Hematopoietic multipotent progenitor cell (in vitro differentiated cells): Measurements from ENCODE around the gene TMEM182. TPM values are rescaled to one million over a fixed set of nuclear protein-coding genes. Genes with fewer than 3 reads are reported as not detected.
A peak's percentile ranks its signal among the peaks of the same experiment; 100 is the strongest.

Experiments used
- DNase-seq, 3 donors: peaks; one replicate each; pipeline ENCODE4 v3.0.0-alpha.2; 2011 to 2015; ENCODE audit warnings: low read depth in 2 of 3, low spot score in 2 of 3
- total RNA-seq: library from RNA; depleted of rRNA; stranded (reverse); fragments of >200 nt; gene quantifications from one replicate; pipeline ENCODE4 v1.2.3, GENCODE V29; 2012

The TMEM182 gene
- total RNA-seq, 1 donor: 4.3 TPM

GRCh38 chr2:102798181-102798580 lies 36.4 kb downstream of the TMEM182 start:
- DNase-seq: no peak

GRCh38 chr2:102801098-102801718 lies 39.4 kb downstream of the TMEM182 start:
- peak in 2 of 3 donors; percentile 17 to 49 for DNase-seq

- no peak for DNase-seq
These were observed 40.2 kb downstream of the TMEM182 start for GRCh38 chr2:102801858-102802699.

- DNase-seq: no peak
These were observed 41.4 kb downstream of the TMEM182 start for GRCh38 chr2:102803041-102803896.

GRCh38 chr2:102803897-102804217 lies 42.0 kb downstream of the TMEM182 start:
- no peak for DNase-seq

- peak in 2 of 3 donors; percentile 18 to 56 for DNase-seq
These were observed 44.5 kb downstream of the TMEM182 start for GRCh38 chr2:102806250-102806837.

GRCh38 chr2:102809291-102810189 lies 47.7 kb downstream of the TMEM182 start:
- DNase-seq: no peak

- DNase-seq: no peak
These were observed 53.5 kb downstream of the TMEM182 start for GRCh38 chr2:102815285-102815684.

- DNase-seq: no peak
These were observed 65.1 kb downstream of the TMEM182 start for GRCh38 chr2:102826904-102827303.

GRCh38 chr2:102832789-102833188 lies 71.0 kb downstream of the TMEM182 start:
- DNase-seq: no peak

GRCh38 chr2:102834523-102835273 lies 72.9 kb downstream of the TMEM182 start:
- no peak for DNase-seq

GRCh38 chr2:102837626-102838198 lies 75.9 kb downstream of the TMEM182 start:
- DNase-seq: no peak

- DNase-seq: peak; percentile 6 to 59 (median 22)
These were observed 78.0 kb downstream of the TMEM182 start for GRCh38 chr2:102839668-102840388.

- DNase-seq: peak in 2 of 3 donors; percentile 50 to 80
These were observed 79.4 kb downstream of the TMEM182 start for GRCh38 chr2:102841107-102841840.

- no peak for DNase-seq
These were observed 82.1 kb downstream of the TMEM182 start for GRCh38 chr2:102843764-102844443.

- no peak for DNase-seq
These were observed 83.1 kb downstream of the TMEM182 start for GRCh38 chr2:102844911-102845310.

- DNase-seq: peak in 2 of 3 donors; percentile 73 to 75
These were observed 86.6 kb downstream of the TMEM182 start for GRCh38 chr2:102848366-102848839.
